GM19025 (cell line): ENCODE results near the gene ZCCHC8.

Experiments used
- ATAC-seq: cut with Tn5 transposase; IDR thresholded peaks from one replicate; pipeline ENCODE4 v1.9.1; 2021; ENCODE audit warnings: mild to moderate bottlenecking, low read depth, moderate library complexity; ENCODE audit not compliant: unreplicated experiment

The ZCCHC8 gene

DNA sequence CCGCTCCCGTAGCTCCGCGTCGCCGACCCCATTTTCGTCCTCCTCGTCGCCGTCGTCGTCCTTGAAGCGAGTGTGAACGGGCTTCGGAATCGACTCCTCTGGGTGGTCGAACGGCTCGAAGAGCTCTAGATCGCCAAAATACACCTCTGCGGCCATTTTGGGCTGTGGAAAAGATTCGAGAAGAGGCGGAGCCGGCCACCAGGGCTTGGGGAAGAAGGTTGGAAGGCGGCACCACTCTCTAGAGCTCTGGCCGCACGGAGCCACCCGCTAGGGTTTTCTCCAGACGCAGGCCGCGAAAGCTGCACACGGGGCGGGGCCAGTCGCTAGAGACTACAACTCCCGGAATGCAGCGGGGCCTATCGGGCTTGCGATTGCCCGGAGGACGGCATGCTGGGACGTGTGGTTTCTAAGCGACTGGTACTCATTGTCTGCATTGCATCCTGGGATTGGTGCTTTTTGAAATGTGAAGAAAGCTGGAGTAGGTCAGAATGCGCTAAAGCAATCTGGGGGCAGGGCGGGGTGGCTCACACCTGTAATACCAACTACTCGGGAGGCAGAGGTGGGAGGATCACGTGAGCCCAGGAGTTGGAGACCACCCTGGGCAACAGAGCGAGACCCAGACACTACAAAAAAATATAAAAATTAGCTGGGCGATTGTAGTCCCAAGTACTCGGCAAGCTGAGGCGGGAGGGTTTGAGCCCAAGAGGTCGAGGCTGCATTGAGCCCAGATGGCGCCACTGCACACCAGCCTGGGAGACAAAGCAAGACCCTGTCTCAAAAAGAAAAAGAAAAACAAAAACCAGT, at the start of gene ZCCHC8:
ZCCHC8 (minus strand) TSS at position 248 of the 804 bp plus-strand sequence; CDS start at position 156, 92 bp downstream.
- peak; percentile 96 for ATAC-seq

DNA sequence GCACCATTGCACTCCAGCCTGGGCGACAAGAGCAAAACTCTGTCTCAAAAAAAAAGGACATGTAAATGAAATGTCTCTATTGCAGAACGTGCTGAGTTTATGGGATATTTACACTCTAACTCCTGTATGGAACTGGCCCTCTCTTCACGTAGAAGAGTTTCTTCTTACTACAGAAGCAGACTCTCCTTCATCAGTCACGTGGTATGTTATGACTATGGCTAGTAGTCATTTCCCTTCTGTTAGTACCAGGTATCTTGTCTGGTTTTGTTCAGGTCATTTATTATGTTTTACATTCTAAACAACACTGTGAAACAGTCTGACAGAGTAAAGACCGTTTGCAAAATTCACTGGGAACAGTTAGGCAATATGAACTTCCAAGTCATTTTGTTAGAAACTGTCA, 46.6 kb upstream of the ZCCHC8 start:
- no peak for ATAC-seq

DNA sequence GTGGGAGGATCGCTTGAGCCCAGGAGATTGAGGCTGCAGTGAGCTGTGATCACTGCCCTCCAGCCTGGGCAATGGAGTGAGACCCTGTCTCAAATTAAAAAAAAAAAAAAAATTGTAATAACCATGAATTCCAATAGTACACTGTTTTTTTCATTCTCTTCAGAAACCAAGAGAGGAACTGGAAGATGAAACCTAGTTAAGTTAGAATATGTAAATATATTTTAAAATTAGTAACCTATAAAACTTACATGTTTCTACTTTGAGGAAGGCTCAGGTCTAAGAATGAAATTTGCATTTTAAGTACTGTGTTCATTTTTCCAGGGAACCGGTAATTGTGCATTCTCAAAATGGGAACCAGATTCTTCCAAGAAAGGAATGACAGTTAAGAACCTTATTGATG, 45.1 kb upstream of the ZCCHC8 start:
- no peak for ATAC-seq

DNA sequence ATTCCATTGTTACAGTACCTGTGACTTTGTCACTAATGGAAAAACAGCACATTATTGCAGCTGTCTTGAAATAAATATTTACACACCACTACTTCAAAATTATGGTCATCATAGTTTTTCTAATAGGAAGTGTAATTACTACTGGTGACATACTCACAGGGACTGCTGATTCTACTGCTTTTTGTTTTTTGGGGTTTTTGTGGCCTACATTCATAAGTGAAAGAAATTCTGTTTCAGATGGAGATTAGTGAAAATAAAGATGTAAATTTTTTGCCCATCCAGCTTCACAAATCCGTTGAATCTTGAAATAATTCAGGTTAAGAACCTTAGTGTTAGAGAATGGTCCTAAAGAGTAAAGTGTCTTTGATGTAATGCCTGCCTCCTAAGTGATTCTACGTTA, 43.8 kb upstream of the ZCCHC8 start:
- no peak for ATAC-seq

DNA sequence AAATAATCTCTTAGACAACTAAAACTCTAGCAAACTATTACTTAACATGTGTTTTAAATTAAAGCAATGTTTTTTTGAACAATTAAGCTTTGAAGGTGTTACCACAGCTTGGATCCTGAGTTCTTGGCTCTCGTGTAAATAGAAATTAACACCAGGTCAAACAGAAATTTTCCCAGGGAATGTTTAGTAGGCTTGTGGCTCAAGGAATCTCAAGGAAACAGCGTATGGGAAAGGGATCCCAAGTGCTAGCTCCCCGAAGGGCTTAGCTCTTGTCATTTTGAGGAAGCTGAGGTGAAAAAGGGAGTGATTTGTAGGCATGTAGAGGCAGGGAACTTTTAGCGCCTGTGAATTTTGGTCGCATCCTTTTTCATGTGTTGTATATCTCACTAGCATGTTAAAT, 37.8 kb upstream of the ZCCHC8 start:
- ATAC-seq = no peak

DNA sequence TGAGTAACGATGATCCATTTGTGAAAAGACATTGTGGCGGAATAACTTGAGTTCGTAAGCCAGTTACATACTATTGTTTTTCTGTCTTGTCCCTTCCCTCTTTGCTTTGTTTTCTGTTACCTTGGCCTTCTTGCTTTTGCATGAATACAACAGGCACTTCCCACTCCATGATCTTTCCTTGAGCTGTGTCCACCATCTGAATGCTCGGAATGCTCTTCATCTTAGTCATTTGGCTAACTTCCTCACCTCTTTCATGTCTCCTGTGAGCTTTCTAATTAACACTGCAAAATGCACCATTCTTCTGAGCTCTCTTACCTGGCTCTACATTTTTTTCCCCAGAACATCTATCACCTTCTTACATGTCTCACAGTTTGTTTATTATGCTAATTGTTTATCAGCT, 36.3 kb upstream of the ZCCHC8 start:
- no peak for ATAC-seq

DNA sequence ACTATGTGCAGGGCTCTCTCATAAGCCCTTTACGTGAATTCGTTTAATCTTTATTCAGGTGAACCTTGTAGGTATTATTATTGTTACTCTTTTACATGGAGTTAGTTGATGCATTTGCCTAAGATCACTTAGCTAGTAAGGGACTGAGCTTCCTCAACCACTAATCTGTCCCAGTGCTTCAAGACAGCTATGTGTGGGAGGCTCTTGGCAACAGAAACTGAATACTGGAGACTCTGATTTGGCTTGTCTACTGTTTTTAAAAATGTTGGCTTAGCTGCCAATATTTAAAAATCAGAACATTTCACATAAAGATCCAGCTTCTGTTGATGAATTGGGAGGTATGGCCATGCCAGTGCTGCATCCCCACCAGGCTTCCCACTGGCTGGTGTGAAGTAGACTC, 33.1 kb upstream of the ZCCHC8 start:
- ATAC-seq = no peak

DNA sequence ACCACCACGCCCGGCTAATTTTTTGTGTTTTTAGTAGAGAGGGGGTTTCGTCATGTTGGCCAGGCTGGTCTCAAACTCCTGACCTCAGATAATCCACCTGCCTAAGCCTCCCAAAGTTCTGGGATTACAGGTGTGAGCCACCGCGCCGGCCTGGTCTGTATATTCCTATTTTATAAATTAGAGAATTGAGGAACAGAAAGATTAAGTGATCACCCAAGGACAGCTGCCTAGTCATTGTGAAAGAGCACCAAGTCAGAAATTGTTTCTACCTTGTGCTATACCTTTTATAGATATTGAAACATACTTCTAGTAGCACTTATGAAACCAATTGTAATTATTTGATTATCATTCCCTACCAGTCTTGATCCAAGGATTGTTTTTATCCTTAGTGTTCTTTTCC, 28.3 kb upstream of the ZCCHC8 start:
- no peak for ATAC-seq

DNA sequence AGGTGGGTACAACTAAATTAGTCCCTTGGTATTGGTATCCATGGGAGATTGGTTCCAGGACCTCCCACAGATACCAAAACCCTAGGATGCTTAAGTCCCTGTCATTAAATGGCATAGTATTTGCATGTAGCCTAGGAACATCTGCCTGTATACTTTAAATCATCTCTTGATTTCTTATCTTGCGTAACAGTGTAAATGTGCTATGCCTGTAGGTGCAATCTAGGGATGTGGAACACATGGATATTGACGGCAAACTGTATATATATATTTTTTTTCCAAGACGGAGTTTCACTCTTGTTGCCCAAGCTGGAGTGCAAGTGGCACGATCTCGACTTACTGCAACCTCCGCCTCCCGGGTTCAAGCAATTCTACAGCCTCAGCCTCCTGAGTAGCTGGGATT, 27.9 kb upstream of the ZCCHC8 start:
- no peak for ATAC-seq

DNA sequence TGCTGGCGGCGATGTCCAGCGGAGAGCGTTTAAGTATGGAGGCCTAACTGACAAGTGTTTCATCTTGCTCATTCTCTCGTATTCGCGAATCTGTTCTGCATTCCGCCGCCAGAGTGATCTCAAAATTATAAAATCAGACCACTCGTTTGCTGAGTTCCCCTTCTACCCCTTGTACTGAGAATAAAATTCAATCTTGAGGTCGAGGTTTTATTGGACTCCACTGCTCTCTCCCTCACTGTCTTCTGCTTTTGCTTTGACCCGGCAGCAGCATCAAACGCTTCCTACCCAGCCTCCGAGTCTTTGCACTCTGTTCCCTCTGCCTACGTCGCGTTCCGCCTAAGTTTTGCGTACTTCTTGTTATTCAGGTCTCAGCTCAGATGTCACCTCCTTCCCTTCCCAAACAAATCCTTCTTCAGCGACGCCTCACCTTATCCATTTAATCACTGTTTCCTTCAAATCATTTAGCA, 26.8 kb upstream of the ZCCHC8 start:
- ATAC-seq = no peak

DNA sequence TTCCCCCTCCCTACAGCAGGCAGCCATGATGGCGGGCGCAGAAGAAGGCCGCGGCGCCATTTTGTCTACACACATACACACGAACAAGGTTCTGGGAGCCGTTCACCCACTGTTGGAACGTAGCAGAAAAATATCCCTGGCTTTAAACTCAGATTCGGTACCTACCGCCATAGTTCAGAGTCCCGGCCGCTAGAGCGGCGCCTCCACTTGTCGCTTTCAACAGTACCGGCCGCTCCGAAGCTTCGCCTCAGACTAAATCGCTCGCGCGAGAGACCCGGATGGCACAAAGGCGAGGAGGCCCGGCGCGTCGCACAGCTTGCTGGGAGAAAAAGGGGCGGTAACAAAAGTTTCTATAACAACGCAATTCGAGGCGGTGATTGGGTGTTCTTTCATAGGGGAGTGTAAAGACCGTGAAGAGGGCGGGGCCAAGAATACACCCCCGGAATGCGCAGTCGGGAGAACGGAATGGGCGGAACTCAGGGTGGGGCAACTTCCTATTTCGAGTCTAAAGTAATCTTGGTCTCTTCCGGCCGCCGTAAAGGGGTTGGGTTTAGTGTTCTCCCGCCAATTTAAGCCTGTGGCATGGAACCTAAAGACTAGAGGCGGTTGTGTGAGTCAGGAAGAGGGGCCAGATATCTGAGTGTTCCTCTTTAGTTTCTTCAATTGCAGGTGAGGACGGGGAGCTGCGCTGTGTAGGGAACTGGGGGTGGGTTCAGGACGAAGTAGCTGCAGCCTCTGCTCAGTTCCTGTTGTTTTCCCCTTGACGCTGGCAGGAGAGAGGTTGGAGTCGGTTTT, 26.1 kb upstream of the ZCCHC8 start, which contains the start of the genes KNTC1 and RSRC2:
KNTC1 (plus strand) TSS at position 567 of the 795 bp plus-strand sequence. CDS start 2,815 bp downstream, outside the sequence.
RSRC2 (minus strand) TSS at position 254 of the 795 bp plus-strand sequence; CDS start at position 171, 83 bp downstream.
- ATAC-seq = peak; percentile 88

DNA sequence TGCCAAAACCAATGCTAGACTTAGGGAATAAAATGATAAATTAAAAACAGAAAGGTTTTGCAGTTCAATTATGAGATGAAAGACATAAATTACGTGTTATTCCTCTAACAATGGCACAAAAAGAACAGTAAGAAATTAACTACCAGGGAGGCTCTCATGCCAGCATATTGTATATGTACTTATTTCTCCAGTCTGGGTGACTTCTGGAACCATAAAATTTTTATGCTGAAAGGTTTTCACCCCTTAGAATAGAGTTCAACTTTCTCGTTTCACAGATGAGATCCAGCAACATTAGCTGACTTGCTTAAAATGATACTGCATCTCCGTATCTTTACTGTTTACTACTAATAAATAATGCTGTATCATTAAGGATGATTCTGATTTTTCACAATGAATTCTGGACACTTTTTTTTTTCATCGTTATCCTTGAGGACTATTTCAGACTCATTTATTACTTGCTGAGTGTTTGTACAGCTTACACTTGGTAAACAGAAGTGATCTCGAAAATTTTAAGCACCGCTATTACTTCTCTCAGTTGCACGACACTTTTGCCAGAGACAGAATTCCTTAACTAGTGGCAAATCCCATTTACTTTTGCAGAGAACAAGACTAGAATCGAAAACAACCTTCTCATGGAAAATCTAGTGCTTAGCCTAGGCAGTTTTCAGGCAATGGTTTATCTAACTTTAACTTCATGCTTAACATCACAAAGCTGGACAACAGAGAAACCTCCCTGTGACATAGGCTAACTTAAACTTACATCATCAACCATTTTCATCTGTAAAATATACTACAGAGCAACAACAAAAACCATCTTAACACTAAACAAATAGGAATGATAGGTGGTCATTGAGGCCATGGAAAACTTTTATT, 23.4 kb upstream of the ZCCHC8 start:
- no peak for ATAC-seq

DNA sequence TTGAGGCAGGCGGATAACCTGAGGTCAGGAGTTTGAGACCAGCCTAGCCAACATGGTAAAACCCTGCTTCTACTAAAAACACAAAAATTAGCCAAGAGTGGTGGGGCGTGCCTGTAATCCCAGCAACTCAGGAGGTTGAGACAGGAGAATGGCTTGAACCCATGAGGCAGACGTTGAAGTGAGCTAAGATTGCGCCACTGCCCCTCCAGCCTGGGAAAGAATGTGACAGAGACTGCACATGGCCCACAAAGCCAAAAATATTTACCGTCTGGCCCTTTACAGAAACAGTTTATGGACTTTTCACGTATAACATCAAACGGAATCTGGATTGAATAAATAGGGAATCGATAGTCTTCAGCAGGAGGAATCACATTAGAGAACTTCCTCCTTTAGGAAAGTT, 22.5 kb upstream of the ZCCHC8 start:
- ATAC-seq = no peak

DNA sequence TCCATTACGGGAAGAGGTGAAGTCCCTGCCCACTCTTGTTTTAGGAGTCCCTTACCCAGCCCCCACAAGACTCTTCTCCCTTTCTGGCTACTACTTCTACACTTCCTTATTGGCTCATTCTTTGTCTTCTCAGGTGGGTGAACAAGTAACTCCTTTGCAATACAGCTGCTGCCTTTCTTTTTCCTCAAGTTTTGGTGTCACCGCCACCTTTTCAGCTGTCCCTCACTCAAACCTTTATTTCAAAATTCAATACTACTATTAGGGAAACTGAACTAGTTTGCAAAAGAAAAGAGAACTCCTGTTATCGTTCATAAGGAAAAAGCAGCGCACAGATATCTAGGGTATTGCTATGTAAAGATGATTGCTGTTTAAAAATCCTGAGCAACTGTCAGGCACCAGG, 19.9 kb upstream of the ZCCHC8 start:
- ATAC-seq = no peak

DNA sequence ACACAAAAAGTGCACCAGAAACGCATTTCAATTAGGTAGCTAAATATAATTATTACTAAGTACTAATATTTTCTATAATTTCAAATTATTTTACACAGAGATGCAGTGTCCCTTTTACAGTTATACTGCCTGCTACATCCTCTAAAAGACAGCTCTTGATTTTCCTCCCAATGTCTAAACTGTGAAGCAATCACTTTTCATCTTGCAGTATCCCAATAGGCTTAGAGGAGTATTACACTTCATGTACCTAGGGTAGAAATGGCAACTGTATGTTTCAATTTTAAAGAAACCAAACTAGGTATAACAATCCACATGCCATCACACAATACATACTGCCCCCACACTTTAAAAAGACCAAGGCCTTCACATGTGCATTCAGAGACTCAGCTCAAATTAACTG, 18.7 kb upstream of the ZCCHC8 start:
- ATAC-seq = no peak

DNA sequence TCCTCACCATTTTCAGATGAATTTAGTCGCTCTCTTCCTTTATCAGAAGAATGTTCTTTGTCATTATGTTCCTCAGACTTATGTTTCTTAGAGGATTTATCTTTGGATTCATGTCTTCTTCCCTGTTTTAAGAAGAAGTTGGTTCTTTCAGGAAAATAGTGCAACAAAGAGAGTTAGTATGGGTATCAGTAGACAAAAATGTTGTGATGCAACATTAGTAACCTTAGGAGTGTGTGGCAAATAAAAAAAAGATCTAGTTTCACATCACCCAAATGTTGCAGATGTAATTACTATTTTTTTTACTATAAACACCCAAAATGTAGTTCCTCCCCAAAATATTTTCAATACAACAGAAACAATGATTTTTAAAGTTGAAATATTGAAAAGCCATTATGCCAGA, 18.2 kb upstream of the ZCCHC8 start:
- no peak for ATAC-seq

DNA sequence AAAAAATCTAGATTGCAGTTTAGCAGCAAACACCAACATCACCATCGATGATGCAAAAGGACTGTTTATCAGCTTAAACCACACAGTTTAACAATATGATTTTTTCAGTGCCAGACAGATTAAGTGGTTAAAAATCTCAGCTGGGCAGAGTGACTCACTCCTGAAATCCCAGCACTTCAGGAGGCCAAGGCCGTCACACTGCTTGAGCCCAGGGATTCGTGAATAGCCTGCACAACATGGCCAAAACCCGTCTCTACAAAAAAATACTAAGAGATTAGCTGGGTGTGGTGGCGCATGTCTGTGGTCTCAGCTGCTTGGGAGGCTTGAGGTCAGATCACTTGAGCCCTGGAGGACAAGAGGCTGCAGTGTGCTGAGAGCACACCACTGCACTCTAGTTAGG, 17.1 kb upstream of the ZCCHC8 start:
- ATAC-seq = no peak

DNA sequence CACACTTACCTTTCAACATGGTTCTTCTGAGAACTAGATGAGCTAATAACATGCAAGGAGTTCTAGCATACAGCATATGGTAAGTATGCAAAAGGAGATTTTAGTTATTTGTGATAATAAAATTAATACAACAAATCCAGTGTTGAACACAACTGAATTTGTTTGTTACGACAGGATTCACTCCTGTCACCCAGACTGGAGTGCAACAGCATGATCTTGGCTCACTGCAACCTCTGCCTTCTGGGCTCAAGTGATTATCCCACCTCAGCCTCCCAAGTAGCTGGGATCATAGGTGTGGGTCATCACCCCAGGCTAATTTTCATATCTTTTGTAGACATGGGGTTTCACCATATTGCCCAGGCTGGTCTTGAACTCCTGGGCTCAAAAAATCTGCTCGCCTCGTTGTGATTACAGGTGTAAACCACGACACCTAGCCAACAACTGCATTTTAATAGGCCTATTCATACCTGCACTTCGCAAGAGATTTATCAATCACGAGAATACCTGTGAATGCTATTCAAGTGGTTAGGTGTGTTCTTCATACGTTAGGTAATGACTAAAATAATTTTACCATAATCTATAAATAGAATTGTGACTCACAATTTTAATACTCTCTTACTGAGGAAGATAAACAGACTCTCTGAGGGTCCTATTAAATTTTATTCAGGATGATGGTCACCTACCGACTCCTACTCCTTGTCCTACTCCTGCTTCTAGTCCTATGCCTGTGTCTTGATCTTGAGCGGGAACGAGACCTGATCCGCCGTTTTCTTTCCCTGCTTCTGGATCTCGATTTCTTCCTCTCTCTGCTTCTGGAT, 16.0 kb upstream of the ZCCHC8 start:
- ATAC-seq = no peak

DNA sequence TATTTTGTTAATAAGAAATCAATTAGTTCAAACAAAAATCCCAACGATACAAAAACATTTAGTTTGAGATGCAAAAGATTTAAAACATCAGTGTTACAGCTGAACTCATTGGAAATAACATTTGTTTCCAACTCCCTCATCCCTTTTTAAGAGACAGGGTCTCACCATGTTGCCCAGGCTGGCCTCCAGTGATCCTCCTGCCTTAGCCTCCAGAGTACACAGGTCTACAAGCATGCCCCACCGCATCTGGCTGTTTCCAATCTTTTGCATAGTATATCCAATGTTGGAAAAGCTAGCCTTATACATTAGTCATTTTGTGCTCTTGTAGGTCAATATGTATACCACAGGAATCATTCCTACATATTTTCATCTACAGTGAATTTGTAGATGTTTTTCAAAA, 14.5 kb upstream of the ZCCHC8 start:
- ATAC-seq = no peak

DNA sequence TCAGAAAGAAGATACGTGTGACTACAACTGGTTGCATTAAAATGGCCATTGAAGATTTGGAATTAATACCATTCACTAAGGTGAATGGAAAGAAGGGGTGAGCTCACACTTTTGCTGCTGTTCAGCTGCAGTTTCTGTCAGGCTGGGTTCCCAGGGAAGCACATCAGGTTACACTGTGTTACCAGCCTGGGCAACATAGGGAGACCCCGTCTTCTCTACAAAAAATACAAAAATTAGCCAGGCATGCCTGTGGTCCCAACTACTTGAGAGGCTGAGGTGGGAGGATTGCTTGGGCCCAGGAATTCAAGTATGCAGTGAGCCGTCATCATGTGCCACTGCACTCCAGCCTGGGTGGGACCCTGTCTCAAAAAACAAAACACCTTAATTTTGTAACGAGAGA, 12.9 kb upstream of the ZCCHC8 start:
- no peak for ATAC-seq
